Omental fat pad (tissue), 4 donors: ENCODE data around the gene DYSF. TPM values are rescaled to one million over a fixed set of nuclear protein-coding genes. Genes with fewer than 3 reads are reported as not detected.

Source experiments
- ATAC-seq: fragments of 150-250 bp; one replicate; pipeline ENCODE4 v1.9.1; 2016; ENCODE audit warnings: mild to moderate bottlenecking, moderate library complexity; ENCODE audit not compliant: low FRiP score
- DNase-seq: peaks from one replicate; pipeline ENCODE4 v3.0.0-alpha.2; 2019; ENCODE audit warnings: low spot score
- total RNA-seq, 4 donors: library from RNA; depleted of rRNA; stranded (reverse); fragments of >200 nt; gene quantifications; one replicate each; pipeline ENCODE4 v1.1.0, GENCODE V29; 2016
- TF ChIP-seq, protein P1 (sequence below), 3 donors: fragments of 450-650 bp; IDR thresholded peaks; one replicate each; pipeline ENCODE4 v1.5.1; 2016 to 2017; ENCODE audit warnings: antibody characterized with exemption in 3 of 3, mild to moderate bottlenecking in 3 of 3, moderate library complexity in 2 of 3

Gene DYSF
- total RNA-seq, 4 donors from 2014 or later: 7.9 to 70.5 (median 17.8) TPM

DNA sequence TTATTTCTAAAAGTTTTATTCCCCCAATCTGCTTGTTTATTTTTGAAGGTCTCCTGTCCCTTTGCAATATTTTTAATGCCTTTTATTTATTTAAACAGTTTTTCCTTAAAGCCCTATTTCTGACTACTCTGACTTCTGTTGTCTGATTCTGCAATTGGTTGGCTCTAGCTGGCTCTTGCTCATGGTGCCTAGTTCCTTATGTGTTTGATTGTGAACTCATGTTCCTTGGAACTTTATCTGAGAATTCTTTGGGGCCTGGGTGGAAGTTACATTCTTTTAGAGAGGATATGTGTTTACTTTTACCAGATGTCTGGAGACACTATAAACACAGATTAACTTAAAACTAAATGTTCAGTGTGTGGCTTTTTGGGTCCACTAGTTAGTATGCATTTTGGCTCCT is 175.9 kb downstream of the DYSF start:
- TF ChIP-seq, protein P1, sequence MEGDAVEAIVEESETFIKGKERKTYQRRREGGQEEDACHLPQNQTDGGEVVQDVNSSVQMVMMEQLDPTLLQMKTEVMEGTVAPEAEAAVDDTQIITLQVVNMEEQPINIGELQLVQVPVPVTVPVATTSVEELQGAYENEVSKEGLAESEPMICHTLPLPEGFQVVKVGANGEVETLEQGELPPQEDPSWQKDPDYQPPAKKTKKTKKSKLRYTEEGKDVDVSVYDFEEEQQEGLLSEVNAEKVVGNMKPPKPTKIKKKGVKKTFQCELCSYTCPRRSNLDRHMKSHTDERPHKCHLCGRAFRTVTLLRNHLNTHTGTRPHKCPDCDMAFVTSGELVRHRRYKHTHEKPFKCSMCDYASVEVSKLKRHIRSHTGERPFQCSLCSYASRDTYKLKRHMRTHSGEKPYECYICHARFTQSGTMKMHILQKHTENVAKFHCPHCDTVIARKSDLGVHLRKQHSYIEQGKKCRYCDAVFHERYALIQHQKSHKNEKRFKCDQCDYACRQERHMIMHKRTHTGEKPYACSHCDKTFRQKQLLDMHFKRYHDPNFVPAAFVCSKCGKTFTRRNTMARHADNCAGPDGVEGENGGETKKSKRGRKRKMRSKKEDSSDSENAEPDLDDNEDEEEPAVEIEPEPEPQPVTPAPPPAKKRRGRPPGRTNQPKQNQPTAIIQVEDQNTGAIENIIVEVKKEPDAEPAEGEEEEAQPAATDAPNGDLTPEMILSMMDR (IDR thresholded peaks at IDR 0.05): no peak
- ATAC-seq: no peak
- DNase-seq: no peak

DNA sequence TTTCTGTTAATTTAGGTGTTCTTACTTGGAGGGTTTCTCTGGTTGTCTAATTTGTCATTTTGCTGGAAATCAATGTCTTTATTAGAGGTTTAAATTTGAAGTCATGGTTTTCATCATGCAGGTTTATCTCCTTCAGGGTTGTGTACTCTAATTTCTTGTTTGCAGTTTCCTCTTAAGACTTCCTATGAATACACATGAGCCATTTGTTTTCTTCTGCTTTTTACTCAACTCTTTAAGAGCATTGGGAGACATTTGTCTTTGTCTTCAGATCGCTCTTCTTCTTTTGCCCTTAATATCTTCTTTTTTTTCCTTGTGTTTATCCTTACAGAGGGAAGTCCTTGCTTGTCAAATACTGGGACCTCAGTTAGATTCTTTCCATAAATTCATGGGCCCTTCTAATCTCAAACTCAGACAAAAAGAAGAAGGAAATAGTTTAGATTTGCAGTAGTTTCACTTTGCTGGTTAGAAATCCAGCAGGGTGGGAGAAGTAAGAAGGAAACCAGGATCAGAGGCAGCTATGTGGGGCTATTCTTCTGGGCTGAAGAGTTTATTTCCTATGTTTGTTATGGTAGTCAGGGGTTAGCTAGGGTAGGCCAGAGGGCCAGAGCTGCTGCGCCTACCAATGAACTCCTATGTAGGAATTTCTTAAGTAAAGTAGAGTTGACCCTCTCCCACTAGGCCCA is 176.6 kb downstream of the DYSF start:
- TF ChIP-seq, protein P1 (IDR thresholded peaks at IDR 0.05): no peak
- no peak for ATAC-seq
- DNase-seq: no peak

DNA sequence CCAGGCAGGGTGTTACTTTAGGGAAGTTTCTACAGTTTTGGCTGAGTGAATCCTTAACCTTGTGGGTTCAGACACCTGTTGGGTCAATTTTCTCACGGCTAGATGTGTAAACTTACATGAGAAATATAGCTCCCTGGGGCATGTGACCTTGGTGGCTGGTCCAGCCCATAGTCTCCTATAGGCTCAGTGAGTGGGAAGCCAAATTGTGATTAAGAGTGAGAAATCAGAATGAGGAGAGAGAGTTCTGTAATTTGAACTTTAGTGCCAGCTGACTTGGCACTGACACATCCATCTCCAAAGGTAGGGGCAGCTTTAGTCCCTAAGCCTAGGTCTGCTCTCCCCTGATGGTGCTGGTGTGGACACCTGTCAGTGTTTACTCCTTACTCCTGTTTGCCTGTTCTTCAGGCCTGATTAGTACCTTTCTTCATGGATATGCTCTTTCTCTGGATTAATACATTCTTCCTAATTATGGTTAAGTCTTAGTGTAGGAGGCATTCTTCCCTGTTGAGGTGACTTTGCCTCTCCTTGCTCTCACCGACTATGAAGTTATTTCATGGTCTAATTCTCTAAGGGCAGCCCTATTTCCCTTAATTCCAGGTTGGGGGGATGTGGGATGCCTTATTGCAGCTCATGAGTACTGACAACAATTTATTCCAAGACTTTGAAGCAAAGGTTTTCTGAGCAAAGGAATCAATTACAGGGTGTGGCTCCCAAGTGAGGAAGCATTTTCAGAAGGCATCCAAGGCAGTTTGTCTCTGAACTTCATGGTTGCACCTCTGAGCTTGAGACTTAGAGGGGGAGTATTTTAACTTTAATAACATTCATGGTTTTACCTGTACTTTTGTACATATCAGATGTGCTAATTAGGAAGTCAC is 177.3 kb downstream of the DYSF start:
- ATAC-seq: no peak
- DNase-seq: no peak
- TF ChIP-seq, protein P1 (IDR thresholded peaks at IDR 0.05): no peak

DNA sequence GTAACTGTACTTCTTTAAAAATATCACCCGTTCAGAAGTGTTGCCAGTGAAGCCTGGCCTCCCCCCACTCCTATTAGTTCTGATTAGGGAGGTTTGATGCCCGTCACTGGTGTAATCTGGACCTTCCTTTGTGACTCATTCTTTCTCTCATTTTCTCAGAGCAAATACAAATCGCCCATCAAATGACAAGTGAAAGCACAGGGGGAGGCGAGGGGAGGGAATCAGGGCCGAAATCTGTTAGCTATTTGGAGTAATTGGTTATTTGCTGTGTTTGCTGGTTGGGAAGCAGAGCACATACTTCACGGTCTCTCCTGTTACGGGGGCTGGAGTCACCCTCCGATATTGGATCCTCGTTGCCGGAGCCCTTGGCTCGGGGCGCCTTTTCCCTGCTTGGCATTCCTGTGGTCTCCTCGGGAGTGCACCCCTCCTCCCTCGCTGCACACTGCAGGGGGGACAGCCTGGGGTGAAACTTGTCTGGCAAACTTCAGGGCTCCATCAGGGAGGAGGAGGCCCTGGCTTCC is 178.1 kb downstream of the DYSF start:
- ATAC-seq (peak; percentile 55), DNase-seq (no peak)
- TF ChIP-seq, protein P1 (IDR thresholded peaks at IDR 0.05): no peak

DNA sequence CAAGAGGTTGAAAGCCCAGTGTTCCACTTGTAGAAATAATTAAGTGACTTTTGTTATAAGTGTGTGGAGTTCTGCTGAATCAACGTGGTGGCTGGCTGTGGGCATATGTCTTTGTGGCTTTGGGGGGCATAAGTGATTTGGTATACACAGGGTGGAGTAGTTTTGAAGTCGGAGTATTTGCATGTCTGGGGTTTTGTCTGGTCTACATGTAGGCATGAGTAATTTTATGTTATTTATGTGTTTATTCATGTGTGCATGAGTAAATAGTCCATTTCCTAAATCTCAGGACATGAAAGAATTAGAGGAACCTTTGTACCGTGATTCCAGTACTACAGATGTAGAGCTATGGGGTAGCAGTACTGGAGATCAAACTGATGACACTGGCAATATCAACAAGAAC is 179.7 kb downstream of the DYSF start:
- TF ChIP-seq, protein P1 (IDR thresholded peaks at IDR 0.05): no peak
- no peak for ATAC-seq
- no peak for DNase-seq

DNA sequence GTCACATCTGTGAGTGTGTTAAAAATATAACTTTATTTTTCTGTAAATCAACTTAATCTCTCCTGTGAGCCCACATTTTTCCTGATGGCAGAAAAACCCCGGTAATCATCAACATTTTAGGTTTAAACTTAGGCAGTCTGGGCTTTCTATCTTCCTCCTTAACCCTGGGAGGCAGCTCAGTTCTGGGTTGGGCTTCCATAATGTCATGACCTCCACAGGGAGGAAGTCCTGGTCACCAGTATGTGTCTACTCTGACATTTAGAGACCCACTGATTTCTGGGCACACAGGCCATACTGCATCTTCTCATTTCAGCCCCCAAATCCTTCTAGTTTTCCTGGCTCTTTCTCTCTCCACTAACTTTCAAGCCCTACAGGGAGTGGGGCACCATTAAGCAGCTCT is 181.2 kb downstream of the DYSF start:
- DNase-seq (no peak), ATAC-seq (no peak)
- TF ChIP-seq, protein P1 (IDR thresholded peaks at IDR 0.05): no peak
